ENCODE data around the gene NPR1. TPM values are rescaled to one million over a fixed set of nuclear protein-coding genes. Genes with fewer than 3 reads are reported as not detected.
A peak's percentile ranks its signal among the peaks of the same experiment; 100 is the strongest.
"Not testable (repeated sequence)": the region's sequence is repeated elsewhere in the genome, so short reads cannot be mapped to it uniquely, and the experiment has no call there.

NPR1 gene
- total RNA-seq, 2 donors from 2014 or later, result 2.3 to 3.6 TPM

DNA sequence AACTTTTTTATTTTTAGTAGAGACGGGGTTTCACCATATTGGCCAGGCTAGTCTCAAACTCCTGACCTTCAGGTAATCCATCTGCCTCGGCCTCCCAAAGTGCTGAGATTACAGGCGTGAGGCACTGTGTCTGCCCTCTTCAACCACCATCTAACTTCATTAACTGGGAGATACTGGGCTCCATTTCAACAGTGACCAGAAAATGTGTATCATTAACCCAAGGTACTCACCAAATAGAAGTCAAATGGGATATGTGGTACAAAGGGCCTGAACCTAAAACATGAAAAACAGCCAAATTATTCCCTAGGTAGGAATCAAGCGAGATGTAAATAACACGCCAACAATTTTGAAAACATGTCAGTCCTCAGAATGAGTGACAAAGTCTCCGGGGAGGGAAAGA is 8.9 kb upstream of the NPR1 start:
- intact Hi-C loops (cut with DNase I), result loop anchor here (10.0 kb wide), 2 partner anchors 95 to 315 kb away; partner anchors contain the start of gene RAB13
- Histone ChIP-seq H3K9me3 (no peaks in the 10 kb centered on the region), H3K27me3 (no peaks in the 10 kb centered on the region)

DNA sequence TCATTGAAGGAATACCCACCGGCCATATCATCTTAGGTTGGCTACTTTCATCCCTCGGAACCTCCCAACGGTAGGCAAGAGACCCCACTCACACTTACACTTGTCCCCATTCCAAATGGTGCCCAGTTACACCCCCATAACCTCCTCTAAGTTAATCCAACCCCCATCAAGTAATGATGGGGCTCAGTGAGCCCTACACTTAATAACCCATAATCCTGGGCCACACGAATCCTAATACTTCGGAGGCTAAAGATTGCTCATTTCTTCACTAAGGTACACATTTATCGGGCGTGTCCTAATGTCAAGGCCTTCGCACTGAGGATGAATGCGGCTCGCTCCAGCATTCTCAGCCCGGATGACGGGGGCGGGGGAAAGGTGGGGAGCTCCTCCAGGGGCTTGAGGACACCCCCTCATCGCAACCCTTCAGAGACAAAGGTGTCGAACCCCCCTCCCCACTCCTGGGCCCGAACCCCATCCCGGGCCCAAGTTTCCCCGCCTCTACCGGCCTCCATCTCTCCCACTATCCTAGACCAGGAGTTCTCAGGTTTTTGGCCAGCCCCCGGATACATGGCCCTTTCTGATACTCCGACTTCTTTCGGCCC is 8.1 kb upstream of the NPR1 start:
- Histone ChIP-seq H3K4me1 (peaks cover 9% of the 10 kb centered on the region), H3K27ac (peak overlapping the region; percentile 55), H3K9me3 (no peaks in the 10 kb centered on the region), H3K27me3 (no peaks in the 10 kb centered on the region), H3K9ac (ENCODE audit: low read depth in 2 of 2, low read length in 2 of 2) (peak overlapping the region; percentile 90 to 95), H3K4me3 (peak overlapping the region; percentile 93), H3K36me3 (peaks cover 20% of the 10 kb centered on the region)
- TF ChIP-seq, protein P1, sequence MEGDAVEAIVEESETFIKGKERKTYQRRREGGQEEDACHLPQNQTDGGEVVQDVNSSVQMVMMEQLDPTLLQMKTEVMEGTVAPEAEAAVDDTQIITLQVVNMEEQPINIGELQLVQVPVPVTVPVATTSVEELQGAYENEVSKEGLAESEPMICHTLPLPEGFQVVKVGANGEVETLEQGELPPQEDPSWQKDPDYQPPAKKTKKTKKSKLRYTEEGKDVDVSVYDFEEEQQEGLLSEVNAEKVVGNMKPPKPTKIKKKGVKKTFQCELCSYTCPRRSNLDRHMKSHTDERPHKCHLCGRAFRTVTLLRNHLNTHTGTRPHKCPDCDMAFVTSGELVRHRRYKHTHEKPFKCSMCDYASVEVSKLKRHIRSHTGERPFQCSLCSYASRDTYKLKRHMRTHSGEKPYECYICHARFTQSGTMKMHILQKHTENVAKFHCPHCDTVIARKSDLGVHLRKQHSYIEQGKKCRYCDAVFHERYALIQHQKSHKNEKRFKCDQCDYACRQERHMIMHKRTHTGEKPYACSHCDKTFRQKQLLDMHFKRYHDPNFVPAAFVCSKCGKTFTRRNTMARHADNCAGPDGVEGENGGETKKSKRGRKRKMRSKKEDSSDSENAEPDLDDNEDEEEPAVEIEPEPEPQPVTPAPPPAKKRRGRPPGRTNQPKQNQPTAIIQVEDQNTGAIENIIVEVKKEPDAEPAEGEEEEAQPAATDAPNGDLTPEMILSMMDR (IDR thresholded peaks at IDR 0.05), result no peak
- intact Hi-C loops (cut with DNase I), result loop anchor here (10.0 kb wide), 1 partner anchor 314 kb away; the partner anchor contains the start of gene RAB13
- DNase-seq, result no peak

More for the DNA sequence above, 8.9 kb upstream of the NPR1 start:
- Histone ChIP-seq H3K36me3 (peaks cover 24% of the 10 kb centered on the region), H3K9ac (ENCODE audit: low read depth in 2 of 2, low read length in 2 of 2) (peak overlapping the region; percentile 90 to 95), H3K27ac (no peak overlapping the region), H3K4me1 (peaks cover 9% of the 10 kb centered on the region), H3K4me3 (peak overlapping the region; percentile 93)
- TF ChIP-seq, protein P1 (IDR thresholded peaks at IDR 0.05), result no peak
- no peak for DNase-seq

DNA sequence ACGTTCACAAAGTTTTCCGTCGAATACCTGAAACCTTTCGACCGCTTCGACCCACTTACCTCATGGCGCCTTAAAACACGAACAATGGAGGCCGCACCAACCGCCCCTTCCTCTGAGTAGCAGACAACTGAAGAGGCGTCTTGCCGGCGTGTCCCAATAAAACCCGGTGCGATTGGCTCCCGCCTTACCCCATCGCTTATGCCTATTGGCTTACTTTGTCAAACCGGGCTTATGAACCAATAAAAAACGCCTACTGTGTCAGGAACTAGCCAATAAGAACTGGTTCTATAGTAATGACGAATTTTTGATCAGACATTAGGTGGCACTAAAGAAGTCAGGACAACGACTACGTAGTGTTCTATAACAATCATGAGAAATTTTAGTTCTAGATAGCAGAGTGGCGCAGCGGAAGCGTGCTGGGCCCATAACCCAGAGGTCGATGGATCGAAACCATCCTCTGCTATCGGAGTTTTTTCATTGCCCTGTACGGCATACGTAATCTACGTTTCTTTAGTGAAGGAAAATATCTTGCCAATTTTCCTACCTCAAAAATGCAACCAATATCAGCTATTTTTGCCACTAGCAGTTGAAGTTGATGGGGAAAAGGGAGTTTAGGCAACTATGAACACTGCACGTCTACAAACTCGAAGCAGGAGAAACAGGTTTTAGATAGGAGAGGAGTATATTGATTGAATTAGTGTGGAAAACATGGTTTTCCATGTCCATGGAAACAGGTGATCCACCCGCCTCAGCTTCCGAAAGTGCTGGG is 7.4 kb upstream of the NPR1 start, which contains the start of gene ILF2:
Gene ILF2 (minus strand): TSS at position 135 of the 769 bp plus-strand sequence. CDS start 71 bp downstream, at position 64.
- intact Hi-C loops (cut with DNase I), result loop anchor here (10.0 kb wide), 1 partner anchor 314 kb away; the partner anchor contains the start of gene RAB13
- Histone ChIP-seq H3K36me3 (peaks cover 13% of the 10 kb centered on the region), H3K9me3 (no peaks in the 10 kb centered on the region), H3K4me3 (peak within 1 kb of the TSS; percentile 93), H3K27ac (peak within 1 kb of the TSS; percentile 81), H3K27me3 (no peaks in the 10 kb centered on the region), H3K4me1 (peaks cover 9% of the 10 kb centered on the region), H3K9ac (ENCODE audit: low read depth in 2 of 2, low read length in 2 of 2) (peak within 1 kb of the TSS; percentile 90 to 95)
- peak; percentile 98 for DNase-seq
- TF ChIP-seq, protein P1 (IDR thresholded peaks at IDR 0.05), result no peak

DNA sequence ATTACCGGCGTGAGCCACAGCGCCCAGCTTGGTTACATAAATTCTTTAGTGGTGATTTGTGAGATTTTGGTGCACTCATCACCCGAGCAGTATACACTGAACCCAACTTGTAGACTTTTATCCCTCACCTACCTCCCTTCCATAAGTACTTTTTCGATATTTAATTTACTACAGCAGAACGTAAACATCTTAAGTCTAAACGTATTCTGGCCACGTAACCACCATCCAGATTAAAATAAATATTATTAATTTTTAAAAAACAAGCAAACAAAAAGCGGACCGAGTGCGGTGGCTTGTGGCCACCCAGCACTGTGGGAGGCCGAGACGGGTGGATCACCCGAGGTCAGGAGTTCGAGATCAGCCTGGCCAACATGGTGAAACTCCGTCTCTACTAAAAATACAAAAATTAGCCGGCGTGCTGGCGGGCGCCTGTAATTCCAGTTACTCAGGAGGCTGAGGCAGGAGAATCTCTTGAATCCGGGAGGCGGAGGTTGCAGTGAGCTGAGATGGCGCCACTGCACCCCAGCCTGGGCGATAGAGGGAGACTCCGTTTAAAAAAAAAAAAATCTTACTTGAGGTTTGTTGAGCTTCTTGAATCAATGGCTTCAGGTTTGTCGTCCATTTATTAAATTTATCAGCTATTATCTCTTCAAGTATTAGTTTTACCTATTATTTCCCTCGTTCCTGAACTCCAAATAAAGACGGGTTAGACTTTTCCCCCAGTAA is 6.7 kb upstream of the NPR1 start:
- H3K27ac ChIP-seq, result peak overlapping the region; percentile 81
- H3K9me3 ChIP-seq, H3K36me3 ChIP-seq, H3K4me1 ChIP-seq, H3K27me3 ChIP-seq: not testable (repeated sequence)
- H3K4me3 ChIP-seq, result peak overlapping the region; percentile 44
- peak overlapping the region; percentile 57 to 81 for H3K9ac ChIP-seq (ENCODE audit: low read depth in 2 of 2, low read length in 2 of 2)
- peak; percentile 56 for DNase-seq
- intact Hi-C loops (cut with DNase I), result loop anchor here (10.0 kb wide), 1 partner anchor 313 kb away; the partner anchor contains the start of gene RAB13

DNA sequence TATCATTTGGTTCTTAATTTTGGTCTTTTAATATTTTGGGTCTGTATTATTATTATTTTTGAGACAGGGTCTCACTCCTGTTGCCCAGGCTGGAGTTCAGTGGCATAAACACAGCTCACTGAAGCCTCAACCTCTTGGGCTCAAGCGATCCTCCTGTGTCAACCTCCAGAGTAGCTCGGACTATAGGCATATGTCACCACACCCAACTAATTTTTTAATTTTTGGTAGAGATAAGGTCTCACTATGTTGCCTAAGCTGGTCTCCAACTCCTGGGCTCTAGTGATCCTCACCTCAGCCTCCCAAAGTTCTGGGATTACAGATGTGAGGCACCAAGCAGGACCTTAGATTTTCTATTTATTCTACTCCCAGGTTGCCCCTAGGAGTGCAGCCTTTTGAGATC is 5.0 kb upstream of the NPR1 start:
- Histone ChIP-seq H3K36me3 (no peaks in the 10 kb centered on the region), H3K27me3 (peaks cover 8% of the 10 kb centered on the region), H3K4me1 (peaks cover 14% of the 10 kb centered on the region), H3K9me3 (no peaks in the 10 kb centered on the region), H3K27ac (no peak overlapping the region), H3K4me3 (no peak overlapping the region), H3K9ac (ENCODE audit: low read depth in 2 of 2, low read length in 2 of 2) (no peak overlapping the region)
- DNase-seq, result no peak
- intact Hi-C loops (cut with DNase I), result loop anchor here (10.0 kb wide), 1 partner anchor 311 kb away; the partner anchor contains the start of gene RAB13
- TF ChIP-seq, protein P1 (IDR thresholded peaks at IDR 0.05), result no peak
